Measurements from ENCODE around the gene AMHR2. TPM values are rescaled to one million over a fixed set of nuclear protein-coding genes. Genes with fewer than 3 reads are reported as not detected.
"Not testable (repeated sequence)": the region's sequence is repeated elsewhere in the genome, so short reads cannot be mapped to it uniquely, and the experiment has no call there.

The AMHR2 gene
- total and polyA plus RNA-seq, 5 donors: 0.48 to 0.88 (median 0.68) TPM; not detected in 1

DNA sequence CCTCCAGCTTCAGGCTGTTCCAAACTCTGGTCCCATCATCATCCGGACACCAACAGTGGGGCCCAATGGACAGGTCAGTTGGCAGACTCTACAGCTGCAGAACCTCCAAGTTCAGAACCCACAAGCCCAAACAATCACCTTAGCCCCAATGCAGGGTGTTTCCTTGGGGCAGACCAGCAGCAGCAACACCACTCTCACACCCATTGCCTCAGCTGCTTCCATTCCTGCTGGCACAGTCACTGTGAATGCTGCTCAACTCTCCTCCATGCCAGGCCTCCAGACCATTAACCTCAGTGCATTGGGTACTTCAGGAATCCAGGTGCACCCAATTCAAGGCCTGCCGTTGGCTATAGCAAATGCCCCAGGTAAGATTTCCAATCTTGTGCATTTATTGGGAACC, 40.4 kb upstream of the AMHR2 start:
- H3K4me1 ChIP-seq (ENCODE audit: control insufficient read depth, insufficient read depth, low read length): peaks cover 14% of the 10 kb centered on the region
- intact Hi-C loops (cut with DNase I): no loop called here
- no peak overlapping the region for H3K27ac ChIP-seq (ENCODE audit: low read length)
- no peak overlapping the region for H3K4me3 ChIP-seq (ENCODE audit: low read length)
- DNase-seq (no peak), ATAC-seq (no peak)
- 61% methylated on average over 2 of the region's 2 CpGs for WGBS
- no peaks in the 10 kb centered on the region for H3K9me3 ChIP-seq (ENCODE audit: control insufficient read depth, low read length)
- no peaks in the 10 kb centered on the region for H3K27me3 ChIP-seq (ENCODE audit: control insufficient read depth, insufficient read depth)

DNA sequence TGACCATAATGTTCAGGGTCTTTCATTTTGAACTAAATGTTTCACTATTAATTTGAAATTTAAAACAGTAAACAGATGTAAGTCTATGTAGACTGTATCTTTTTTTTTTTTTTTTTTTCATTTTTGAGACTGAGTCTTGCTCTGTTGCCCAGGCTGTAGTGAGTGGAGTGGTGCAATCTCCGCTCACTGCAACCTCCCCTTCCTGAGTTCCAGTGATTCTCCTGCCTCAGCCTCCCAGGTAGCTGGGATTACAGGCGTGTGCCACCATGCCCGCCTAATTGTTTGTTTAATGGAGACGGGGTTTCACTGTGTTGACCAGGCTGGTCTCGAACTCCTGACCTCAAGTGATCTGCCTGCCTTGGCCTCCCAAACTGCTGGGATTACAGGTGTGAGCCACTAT, 37.3 kb upstream of the AMHR2 start:
- H3K9me3 ChIP-seq (ENCODE audit: control insufficient read depth, low read length); DNase-seq; ATAC-seq; H3K27me3 ChIP-seq (ENCODE audit: control insufficient read depth, insufficient read depth); H3K4me3 ChIP-seq (ENCODE audit: low read length); intact Hi-C loops (cut with DNase I); H3K27ac ChIP-seq (ENCODE audit: low read length): not testable (repeated sequence)
- H3K4me1 ChIP-seq (ENCODE audit: control insufficient read depth, insufficient read depth, low read length): peaks cover 18% of the 10 kb centered on the region
- WGBS: 96% methylated on average over 5 of the region's 5 CpGs

DNA sequence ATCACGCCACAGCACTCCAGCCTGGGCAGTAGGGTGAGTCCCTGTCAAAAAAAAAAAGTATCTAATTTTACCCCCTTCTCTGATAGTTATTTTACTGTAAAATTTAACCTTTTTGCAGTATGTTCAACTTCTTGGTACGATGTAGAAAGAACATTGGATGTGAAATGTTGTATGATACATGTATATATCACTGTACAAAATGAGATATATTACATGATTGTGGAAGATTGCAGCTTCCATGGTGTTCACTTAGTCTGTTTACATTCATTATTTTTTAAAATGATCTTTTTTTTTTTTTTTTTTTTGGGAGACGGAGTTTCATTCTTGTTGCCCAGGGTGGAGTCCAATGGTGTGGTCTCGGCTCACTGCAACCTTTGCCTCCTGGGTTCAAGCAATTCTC, 34.7 kb upstream of the AMHR2 start:
- H3K4me3 ChIP-seq (ENCODE audit: low read length): peak overlapping the region; percentile 28
- H3K4me1 ChIP-seq (ENCODE audit: control insufficient read depth, insufficient read depth, low read length): peaks cover 6% of the 10 kb centered on the region
- no peak for ATAC-seq
- WGBS: 93% methylated on average over 4 of the region's 4 CpGs
- H3K9me3 ChIP-seq (ENCODE audit: control insufficient read depth, low read length): no peaks in the 10 kb centered on the region
- H3K27ac ChIP-seq (ENCODE audit: low read length): peak overlapping the region; percentile 58
- H3K27me3 ChIP-seq (ENCODE audit: control insufficient read depth, insufficient read depth): no peaks in the 10 kb centered on the region
- no peak for DNase-seq
- intact Hi-C loops (cut with DNase I): no loop called here

DNA sequence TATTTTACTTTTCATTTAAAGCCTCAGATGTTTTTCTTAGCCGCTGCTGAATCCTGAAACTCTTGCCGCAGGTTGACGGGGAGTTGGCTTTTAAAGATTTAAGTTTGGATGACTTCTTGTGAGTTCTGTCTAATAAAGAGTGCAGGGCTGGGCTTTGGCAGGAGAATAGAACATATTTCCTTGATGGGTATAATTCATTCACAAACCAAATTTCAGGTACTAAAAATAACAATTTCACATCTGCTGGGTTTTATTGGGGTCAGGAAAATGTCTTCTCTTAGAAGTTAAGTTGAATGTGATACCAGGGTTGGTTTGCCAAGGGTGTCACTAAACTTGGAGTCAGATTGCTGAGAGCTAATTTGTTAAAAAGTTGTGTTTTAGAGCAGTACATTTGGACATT, 34.0 kb upstream of the AMHR2 start:
- 80% methylated on average over 3 of the region's 3 CpGs for WGBS
- ATAC-seq (no peak), DNase-seq (no peak)
- no peak overlapping the region for H3K27ac ChIP-seq (ENCODE audit: low read length)
- H3K27me3 ChIP-seq (ENCODE audit: control insufficient read depth, insufficient read depth): no peaks in the 10 kb centered on the region
- intact Hi-C loops (cut with DNase I): no loop called here
- H3K4me3 ChIP-seq (ENCODE audit: low read length): no peak overlapping the region
- H3K9me3 ChIP-seq (ENCODE audit: control insufficient read depth, low read length): no peaks in the 10 kb centered on the region
- H3K4me1 ChIP-seq (ENCODE audit: control insufficient read depth, insufficient read depth, low read length): peaks cover 6% of the 10 kb centered on the region

DNA sequence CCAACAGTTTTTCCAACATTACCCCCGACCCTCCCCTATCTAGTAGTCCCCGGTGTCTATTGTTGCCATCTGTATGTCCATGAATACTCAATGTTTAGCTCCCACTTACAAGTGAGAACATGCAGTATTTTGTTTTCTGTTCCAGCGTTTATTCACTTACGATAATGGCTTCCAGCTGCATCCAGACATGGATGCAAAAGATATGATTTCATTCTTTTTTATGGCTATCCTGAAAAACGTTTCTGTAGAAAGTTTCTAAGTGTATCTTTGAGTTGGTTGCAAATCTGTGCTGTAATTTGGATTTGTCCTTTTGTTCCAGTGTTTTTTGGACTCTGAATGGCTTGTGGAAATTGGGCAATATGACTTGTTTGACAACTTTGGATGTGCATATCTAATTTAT, 31.9 kb upstream of the AMHR2 start:
- intact Hi-C loops (cut with DNase I): no loop called here
- Histone ChIP-seq H3K27ac (ENCODE audit: low read length) (no peak overlapping the region), H3K9me3 (ENCODE audit: control insufficient read depth, low read length) (no peaks in the 10 kb centered on the region), H3K4me3 (ENCODE audit: low read length) (no peak overlapping the region), H3K27me3 (ENCODE audit: control insufficient read depth, insufficient read depth) (no peaks in the 10 kb centered on the region), H3K4me1 (ENCODE audit: control insufficient read depth, insufficient read depth, low read length) (peaks cover 6% of the 10 kb centered on the region)
- ATAC-seq (no peak), DNase-seq (no peak)
- WGBS: 48% methylated on average over 5 of the region's 5 CpGs

DNA sequence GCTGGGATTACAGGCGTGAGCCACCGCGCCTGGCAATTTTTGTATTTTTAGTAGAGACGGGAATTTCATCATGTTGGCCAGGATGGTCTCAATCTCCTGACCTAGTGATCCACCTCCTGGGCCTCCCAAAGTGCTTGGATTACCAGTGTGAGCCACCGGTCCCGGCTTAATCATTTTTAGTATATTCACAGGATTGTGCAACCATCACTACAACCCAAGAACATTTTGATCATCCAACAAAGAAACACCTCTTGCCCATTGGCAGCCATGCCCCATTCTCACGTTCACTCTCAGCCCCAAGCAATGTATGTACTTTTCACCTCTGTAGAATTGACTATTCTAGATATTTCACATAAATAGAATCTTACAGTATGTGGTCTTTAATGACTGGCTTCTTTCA, 23.8 kb upstream of the AMHR2 start:
- Histone ChIP-seq H3K4me1 (ENCODE audit: control insufficient read depth, insufficient read depth, low read length) (no peaks in the 10 kb centered on the region), H3K9me3 (ENCODE audit: control insufficient read depth, low read length) (no peaks in the 10 kb centered on the region), H3K27me3 (ENCODE audit: control insufficient read depth, insufficient read depth) (no peaks in the 10 kb centered on the region), H3K27ac (ENCODE audit: low read length) (no peak overlapping the region), H3K4me3 (ENCODE audit: low read length) (no peak overlapping the region)
- DNase-seq (no peak), ATAC-seq (no peak)
- intact Hi-C loops (cut with DNase I): no loop called here
- WGBS: 95% methylated on average over 7 of the region's 7 CpGs

GRCh38 chr12:53402351-53402750, 21.3 kb upstream of the AMHR2 start:
- H3K27ac ChIP-seq (ENCODE audit: low read length); H3K27me3 ChIP-seq (ENCODE audit: control insufficient read depth, insufficient read depth); intact Hi-C loops (cut with DNase I); H3K4me3 ChIP-seq (ENCODE audit: low read length); H3K9me3 ChIP-seq (ENCODE audit: control insufficient read depth, low read length); ATAC-seq; DNase-seq; H3K4me1 ChIP-seq (ENCODE audit: control insufficient read depth, insufficient read depth, low read length): not testable (repeated sequence)
- WGBS: 95% methylated on average over 16 of the region's 16 CpGs

DNA sequence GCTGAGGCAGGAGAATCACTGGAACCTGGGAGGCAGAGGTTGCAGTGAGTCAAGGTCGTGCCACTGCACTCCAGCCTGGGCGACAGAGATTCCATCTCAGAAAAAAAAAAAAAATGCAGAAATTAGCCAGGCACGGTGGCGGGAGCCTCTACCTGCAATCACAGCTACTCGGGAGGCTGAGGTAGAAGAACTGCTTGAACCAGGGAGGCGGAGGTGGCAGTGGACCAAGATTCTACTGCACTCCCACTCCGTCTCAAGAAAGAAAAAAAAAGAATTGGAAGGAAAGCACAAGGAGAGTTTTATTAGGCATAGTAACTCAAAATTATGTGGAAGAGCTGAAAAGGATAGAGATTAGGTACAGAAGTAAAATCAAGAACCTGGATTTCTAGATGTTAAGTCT, 20.8 kb upstream of the AMHR2 start:
- intact Hi-C loops (cut with DNase I): no loop called here
- WGBS: 75% methylated on average over 7 of the region's 7 CpGs
- Histone ChIP-seq H3K27ac (ENCODE audit: low read length) (no peak overlapping the region), H3K4me1 (ENCODE audit: control insufficient read depth, insufficient read depth, low read length) (no peaks in the 10 kb centered on the region), H3K27me3 (ENCODE audit: control insufficient read depth, insufficient read depth) (no peaks in the 10 kb centered on the region), H3K4me3 (ENCODE audit: low read length) (no peak overlapping the region), H3K9me3 (ENCODE audit: control insufficient read depth, low read length) (no peaks in the 10 kb centered on the region)
- ATAC-seq (no peak), DNase-seq (no peak)

- intact Hi-C loops (cut with DNase I): no loop called here
- Histone ChIP-seq H3K4me1 (ENCODE audit: control insufficient read depth, insufficient read depth, low read length) (peaks cover 6% of the 10 kb centered on the region), H3K27me3 (ENCODE audit: control insufficient read depth, insufficient read depth) (no peaks in the 10 kb centered on the region), H3K9me3 (ENCODE audit: control insufficient read depth, low read length) (no peaks in the 10 kb centered on the region), H3K27ac (ENCODE audit: low read length) (no peak overlapping the region), H3K4me3 (ENCODE audit: low read length) (no peak overlapping the region)
- ATAC-seq: no peak
- WGBS: 96% methylated on average over 5 of the region's 5 CpGs
- no peak for DNase-seq
Measured at GRCh38 chr12:53410951-53411350, 12.7 kb upstream of the AMHR2 start.

- H3K27ac ChIP-seq (ENCODE audit: low read length): no peak overlapping the region
- DNase-seq: no peak
- peaks cover 6% of the 10 kb centered on the region for H3K4me1 ChIP-seq (ENCODE audit: control insufficient read depth, insufficient read depth, low read length)
- no peaks in the 10 kb centered on the region for H3K9me3 ChIP-seq (ENCODE audit: control insufficient read depth, low read length)
- ATAC-seq: no peak
- 55% methylated on average over 3 of the region's 3 CpGs for WGBS
- H3K4me3 ChIP-seq (ENCODE audit: low read length): no peak overlapping the region
- no peaks in the 10 kb centered on the region for H3K27me3 ChIP-seq (ENCODE audit: control insufficient read depth, insufficient read depth)
- intact Hi-C loops (cut with DNase I): no loop called here
Measured at GRCh38 chr12:53413485-53414204, 10.0 kb upstream of the AMHR2 start.

DNA sequence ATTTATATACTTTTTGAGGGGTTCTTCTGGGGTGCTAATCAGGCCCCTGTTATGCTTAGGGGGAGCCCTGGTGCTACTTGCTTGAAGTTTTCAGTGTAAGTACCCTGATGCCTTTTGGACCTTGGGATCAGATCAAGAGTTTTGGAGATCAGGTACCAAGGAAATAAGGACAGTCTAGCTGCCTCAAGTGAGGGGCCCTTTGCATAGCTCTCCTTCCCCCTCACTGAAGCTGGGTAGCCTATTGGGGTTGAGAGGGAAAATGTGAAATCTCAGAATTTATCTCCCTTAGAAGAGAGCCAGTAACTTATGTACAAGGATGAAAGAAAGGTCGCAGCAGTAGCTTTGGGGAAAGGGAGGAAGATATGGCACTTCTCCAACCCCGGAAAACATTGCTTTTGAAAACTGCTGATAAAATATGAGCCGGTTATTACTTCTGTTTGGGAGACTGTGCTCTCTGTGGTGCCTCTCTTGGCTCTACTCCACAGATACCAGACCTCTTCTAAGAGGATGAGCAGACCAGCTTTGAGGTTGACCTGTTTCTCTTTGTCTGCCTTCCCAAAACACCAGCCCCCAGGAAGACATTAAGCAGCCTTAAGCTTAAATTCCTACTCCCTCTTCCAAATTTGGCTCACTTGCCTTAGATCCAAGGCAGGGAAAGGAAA, 8.8 kb upstream of the AMHR2 start:
- Histone ChIP-seq H3K27me3 (ENCODE audit: control insufficient read depth, insufficient read depth) (no peaks in the 10 kb centered on the region), H3K4me1 (ENCODE audit: control insufficient read depth, insufficient read depth, low read length) (peaks cover 6% of the 10 kb centered on the region), H3K4me3 (ENCODE audit: low read length) (no peak overlapping the region), H3K9me3 (ENCODE audit: control insufficient read depth, low read length) (no peaks in the 10 kb centered on the region), H3K27ac (ENCODE audit: low read length) (no peak overlapping the region)
- DNase-seq (no peak), ATAC-seq (no peak)
- 5% methylated on average over 3 of the region's 3 CpGs for WGBS
- intact Hi-C loops (cut with DNase I): no loop called here
